Measurements from ENCODE around the gene FOXP1. TPM values are rescaled to one million over a fixed set of nuclear protein-coding genes. Genes with fewer than 3 reads are reported as not detected.
"Not testable (repeated sequence)": the region's sequence is repeated elsewhere in the genome, so short reads cannot be mapped to it uniquely, and the experiment has no call there.

FOXP1 gene
- total and polyA plus RNA-seq, 8 donors, result 12.3 to 215 (median 117) TPM

- Histone ChIP-seq H3K27me3 (no peaks in the 10 kb centered on the region), H3K4me1 (peaks cover 0 to 11% (median 0%) of the 10 kb centered on the region in 4 donors), H3K36me3 (no peaks in the 10 kb centered on the region), H3K4me3 (no peak overlapping the region), H3K9me3 (no peaks in the 10 kb centered on the region), H3K27ac (no peak overlapping the region)
- intact Hi-C loops (cut with DNase I; ENCODE audit: low total_unique reads), result no loop called here
- no peak for DNase-seq
- 68 to 79% (median 76%) methylated on average over 3 of the region's 3 CpGs for WGBS, 5 donors
- TF ChIP-seq CTCF (IDR thresholded peaks at IDR 0.05) (no peak), EP300 (IDR thresholded peaks at IDR 0.05) (no peak)
These were observed 257.8 kb downstream of the FOXP1 start for GRCh38 chr3:71325715-71326114.

GRCh38 chr3:71324224-71324623 is 259.3 kb downstream of the FOXP1 start:
- H3K27ac ChIP-seq; H3K36me3 ChIP-seq; H3K27me3 ChIP-seq; intact Hi-C loops (cut with DNase I; ENCODE audit: low total_unique reads); DNase-seq; H3K4me3 ChIP-seq; H3K9me3 ChIP-seq: not testable (repeated sequence)
- H3K4me1 ChIP-seq, result peaks cover 0 to 19% (median 1%) of the 10 kb centered on the region in 4 donors
- WGBS, 5 donors, result 79 to 97% (median 88%) methylated on average over 5 of the region's 5 CpGs

- intact Hi-C loops (cut with DNase I; ENCODE audit: low total_unique reads), result no loop called here
- DNase-seq, result no peak
- Histone ChIP-seq H3K4me3 (no peak overlapping the region), H3K9me3 (no peaks in the 10 kb centered on the region), H3K27me3 (no peaks in the 10 kb centered on the region), H3K27ac (no peak overlapping the region), H3K36me3 (no peaks in the 10 kb centered on the region), H3K4me1 (peaks cover 0 to 23% (median 4%) of the 10 kb centered on the region in 4 donors)
- TF ChIP-seq POLR2A (IDR thresholded peaks at IDR 0.05) (no peak), CTCF (IDR thresholded peaks at IDR 0.05) (no peak), POLR2AphosphoS5 (IDR thresholded peaks at IDR 0.05) (no peak), EP300 (IDR thresholded peaks at IDR 0.05) (no peak)
- 89 to 96% (median 94%) methylated on average over 5 of the region's 5 CpGs for WGBS, 5 donors
These were observed 260.0 kb downstream of the FOXP1 start for GRCh38 chr3:71323558-71323957.

- DNase-seq, result no peak
- no peaks in the 10 kb centered on the region for H3K9me3 ChIP-seq
- H3K4me3 ChIP-seq, result no peak overlapping the region
- H3K27me3 ChIP-seq, result no peaks in the 10 kb centered on the region
- H3K4me1 ChIP-seq, result peaks cover 0 to 36% (median 11%) of the 10 kb centered on the region in 4 donors
- no peak overlapping the region for H3K27ac ChIP-seq
- intact Hi-C loops (cut with DNase I; ENCODE audit: low total_unique reads), result no loop called here
- WGBS, 5 donors, result 93 to 100% (median 100%) methylated on average over 1 of the region's 1 CpG
- no peaks in the 10 kb centered on the region for H3K36me3 ChIP-seq
- TF ChIP-seq POLR2AphosphoS5 (IDR thresholded peaks at IDR 0.05) (no peak), POLR2A (IDR thresholded peaks at IDR 0.05) (no peak), EP300 (IDR thresholded peaks at IDR 0.05) (no peak), CTCF (IDR thresholded peaks at IDR 0.05) (no peak)
These were observed 261.4 kb downstream of the FOXP1 start for GRCh38 chr3:71322154-71322553.

GRCh38 chr3:71319771-71320170 is 263.8 kb downstream of the FOXP1 start:
- Histone ChIP-seq H3K9me3 (no peaks in the 10 kb centered on the region), H3K27me3 (no peaks in the 10 kb centered on the region), H3K4me3 (no peak overlapping the region), H3K27ac (no peak overlapping the region), H3K4me1 (peaks cover 0 to 48% (median 17%) of the 10 kb centered on the region in 4 donors), H3K36me3 (no peaks in the 10 kb centered on the region)
- intact Hi-C loops (cut with DNase I; ENCODE audit: low total_unique reads), result no loop called here
- no peak for TF ChIP-seq POLR2A (IDR thresholded peaks at IDR 0.05)
- no peak for TF ChIP-seq POLR2AphosphoS5 (IDR thresholded peaks at IDR 0.05)
- TF ChIP-seq CTCF (IDR thresholded peaks at IDR 0.05), result no peak
- TF ChIP-seq EP300 (IDR thresholded peaks at IDR 0.05), result no peak
- WGBS, 5 donors, result 91 to 96% (median 93%) methylated on average over 6 of the region's 6 CpGs
- no peak for DNase-seq
